Peyer's patch (tissue), 4 donors: ENCODE measurements around the gene PTP4A2.

Experiments
- CTCF ChIP-seq, 6 experiments: fragments of 450-650 bp in 4 of 6; fragments of 200-600 bp in 2 of 6; sonication (generic) in 1 of 6; IDR thresholded peaks; one replicate each; pipeline ENCODE4 v1.5.1; 2017 to 2019; ENCODE audit warnings: antibody characterized with exemption in 6 of 6, mild to moderate bottlenecking in 3 of 6, moderate library complexity in 1 of 6
- POLR2A ChIP-seq, 2 donors: fragments of 450-650 bp; IDR thresholded peaks; one replicate each; pipeline ENCODE4 v1.5.1; 2017; ENCODE audit warnings: antibody characterized with exemption in 2 of 2, mild to moderate bottlenecking in 2 of 2, moderate library complexity in 2 of 2

GRCh38 chr1:31943546-31944184, 5.5 kb upstream of the PTP4A2 start:
- TF ChIP-seq CTCF (IDR thresholded peaks at IDR 0.05) (no peak), POLR2A (IDR thresholded peaks at IDR 0.05) (no peak)
